ENCODE measurements around the gene GLRX.
"Not testable (repeated sequence)": the region's sequence is repeated elsewhere in the genome, so short reads cannot be mapped to it uniquely, and the experiment has no call there.

Gene GLRX

GRCh38 chr5:95825495-95825894 is 3.0 kb upstream of the GLRX start:
- DNase-seq = no peak

DNA sequence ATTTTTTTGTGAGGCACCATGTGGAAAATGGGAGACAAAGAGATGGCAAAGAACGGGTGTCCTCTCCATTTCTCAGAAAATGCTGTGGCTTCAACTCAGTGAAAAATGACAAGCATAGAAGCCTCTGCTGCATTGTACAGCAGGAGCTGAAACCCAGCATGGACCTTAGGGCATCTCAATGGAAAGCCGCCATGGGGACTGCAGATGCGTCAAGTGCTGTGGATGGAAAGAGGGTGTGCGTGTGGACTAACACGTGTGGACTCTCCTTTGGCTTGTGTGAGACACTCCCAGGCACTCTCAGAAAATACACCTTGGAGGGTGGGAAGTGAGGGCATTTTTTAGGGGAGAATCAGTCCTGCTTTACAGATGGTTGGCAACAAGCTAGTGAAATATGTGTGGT is 2.2 kb upstream of the GLRX start:
- DNase-seq = no peak

- no peak for DNase-seq
Measured at GRCh38 chr5:95823738-95824609, 1.4 kb upstream of the GLRX start.

- no peak for DNase-seq
Measured at GRCh38 chr5:95823218-95823737, 752 bp upstream of the GLRX start.

- DNase-seq = no peak
Measured at GRCh38 chr5:95822043-95822541, 434 bp downstream of the GLRX start.

- no peak for DNase-seq
Measured at GRCh38 chr5:95821110-95822021, 1.2 kb downstream of the GLRX start.

- DNase-seq = no peak
Measured at GRCh38 chr5:95818181-95819147, 4.1 kb downstream of the GLRX start.

GRCh38 chr5:95817430-95817829 is 5.1 kb downstream of the GLRX start:
- DNase-seq = no peak

GRCh38 chr5:95816776-95817175 is 5.8 kb downstream of the GLRX start:
- no peak for DNase-seq

GRCh38 chr5:95816341-95816740 is 6.2 kb downstream of the GLRX start:
- DNase-seq = no peak

GRCh38 chr5:95815155-95815729 is 7.3 kb downstream of the GLRX start:
- DNase-seq = no peak

GRCh38 chr5:95813035-95813434 is 9.5 kb downstream of the GLRX start:
- not testable (repeated sequence) for DNase-seq

DNA sequence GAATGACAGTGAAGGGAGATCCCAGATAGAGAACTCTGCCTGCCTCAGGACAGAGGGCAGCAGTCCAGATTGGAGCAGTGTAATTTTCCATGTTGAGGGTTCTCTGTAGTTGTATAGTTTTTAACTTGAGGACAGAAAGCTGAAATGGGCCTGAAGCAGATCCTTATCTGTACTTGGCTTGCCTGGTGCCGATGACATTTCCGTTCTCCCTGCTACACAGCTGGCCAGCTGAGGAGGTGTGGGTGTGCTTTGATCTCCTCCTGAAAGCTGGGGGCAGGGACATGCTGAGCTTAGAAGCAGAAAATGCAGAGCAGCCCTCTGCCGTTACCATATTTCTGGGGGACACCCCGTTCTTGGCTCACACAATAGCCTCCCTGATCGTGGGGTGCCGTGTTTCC is 10.5 kb downstream of the GLRX start:
- no peak for DNase-seq

DNA sequence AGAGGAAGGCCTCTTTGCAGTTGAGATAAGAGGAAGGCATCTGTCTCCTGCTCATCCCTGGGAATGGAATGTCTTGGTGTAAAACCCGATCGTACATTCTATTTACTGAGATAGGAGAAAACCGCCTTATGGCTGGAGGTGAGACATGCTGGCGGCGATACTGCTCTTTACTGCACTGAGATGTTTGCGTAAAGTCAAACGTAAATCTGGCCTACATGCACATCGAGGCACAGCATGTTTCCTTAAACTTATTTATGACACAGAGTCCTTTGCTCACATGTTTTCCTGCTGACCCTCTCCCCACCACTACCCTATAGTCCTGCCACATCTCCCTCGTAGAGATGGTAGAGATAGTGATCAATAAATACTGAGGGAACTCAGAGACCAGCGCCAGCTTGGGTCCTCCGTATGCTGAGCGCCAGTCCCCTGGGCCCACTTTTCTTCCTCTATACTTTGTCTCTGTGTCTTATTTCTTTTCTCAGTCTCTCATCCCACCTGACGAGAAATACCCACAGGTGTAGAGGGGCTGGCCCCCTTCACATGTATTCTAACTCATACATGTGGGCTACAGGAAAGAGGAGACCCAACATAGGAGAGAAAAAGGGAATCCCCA is 11.0 kb downstream of the GLRX start:
- not testable (repeated sequence) for DNase-seq

- not testable (repeated sequence) for DNase-seq
Measured at GRCh38 chr5:95811126-95811423, 11.5 kb downstream of the GLRX start.

- DNase-seq = no peak
Measured at GRCh38 chr5:95810305-95811125, 12.0 kb downstream of the GLRX start.

- no peak for DNase-seq
Measured at GRCh38 chr5:95809414-95809960, 13.0 kb downstream of the GLRX start.

DNA sequence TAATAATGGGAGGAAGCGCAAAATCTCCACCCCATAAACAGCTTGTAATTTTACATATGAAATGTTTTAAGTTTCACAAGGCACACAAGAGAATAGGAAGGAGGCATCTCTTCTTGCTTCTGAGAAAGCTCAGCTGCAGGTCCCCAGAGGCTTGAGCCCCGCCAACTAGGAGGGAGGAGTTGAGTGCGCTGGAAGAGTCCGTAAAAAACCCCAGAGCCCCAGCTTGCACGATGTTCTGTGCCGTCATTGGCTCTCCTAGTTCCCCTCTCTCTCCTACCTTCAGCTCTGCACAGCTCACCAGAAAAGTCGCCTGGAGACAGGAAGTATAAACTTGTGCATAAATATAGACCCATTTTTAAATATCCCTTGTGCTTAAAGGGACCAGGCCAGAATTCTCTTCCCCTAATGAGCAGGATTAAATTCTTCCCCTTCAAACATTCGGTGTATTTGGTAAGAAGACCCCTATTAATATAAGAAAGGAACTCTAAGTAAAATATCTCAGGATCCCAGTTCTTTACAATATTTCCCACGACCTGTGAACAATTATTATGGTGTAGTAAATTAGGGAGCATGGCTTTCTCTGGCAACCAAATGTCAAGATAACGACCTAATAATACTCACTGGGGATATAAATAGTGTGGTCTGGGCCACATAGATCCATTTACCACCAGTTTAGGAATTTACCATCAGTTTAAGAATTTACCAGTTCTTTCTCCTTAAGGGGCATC is 13.7 kb downstream of the GLRX start:
- no peak for DNase-seq

GRCh38 chr5:95808013-95808685 is 14.4 kb downstream of the GLRX start:
- no peak for DNase-seq

All from NCI-H1417 treated with DMSO at 0.1 percent for 48 hours (cell line).